HG03565 (cell line): ENCODE results near the gene PPP2R5A.
"Not testable (repeated sequence)": the region's sequence is repeated elsewhere in the genome, so short reads cannot be mapped to it uniquely, and the experiment has no call there.

Source experiments
- ATAC-seq: cut with Tn5 transposase; IDR thresholded peaks from one replicate; pipeline ENCODE4 v1.9.1; 2021; ENCODE audit warnings: mild to moderate bottlenecking, moderate library complexity; ENCODE audit not compliant: unreplicated experiment

Gene PPP2R5A

GRCh38 chr1:212267017-212267416 is 18.2 kb upstream of the PPP2R5A start:
- no peak for ATAC-seq

GRCh38 chr1:212267460-212267859 is 17.8 kb upstream of the PPP2R5A start:
- peak; percentile 69 for ATAC-seq

GRCh38 chr1:212269306-212269705 is 15.9 kb upstream of the PPP2R5A start:
- ATAC-seq, result no peak

GRCh38 chr1:212270564-212270963 is 14.6 kb upstream of the PPP2R5A start:
- ATAC-seq, result no peak

GRCh38 chr1:212271234-212271633 is 14.0 kb upstream of the PPP2R5A start:
- ATAC-seq, result no peak

- ATAC-seq, result no peak
Measured at GRCh38 chr1:212271823-212272485, 13.3 kb upstream of the PPP2R5A start.

- no peak for ATAC-seq
Measured at GRCh38 chr1:212281590-212281989, 3.6 kb upstream of the PPP2R5A start.

- no peak for ATAC-seq
Measured at GRCh38 chr1:212283741-212284140, 1.5 kb upstream of the PPP2R5A start.

GRCh38 chr1:212284332-212284743 is 872 bp upstream of the PPP2R5A start:
- no peak for ATAC-seq

GRCh38 chr1:212285685-212286555 is 710 bp downstream of the PPP2R5A start:
- peak; percentile 11 for ATAC-seq

GRCh38 chr1:212286556-212287131 is 1.4 kb downstream of the PPP2R5A start:
- no peak for ATAC-seq

GRCh38 chr1:212287261-212287895 is 2.2 kb downstream of the PPP2R5A start:
- no peak for ATAC-seq

GRCh38 chr1:212287995-212288394 is 2.8 kb downstream of the PPP2R5A start:
- ATAC-seq, result not testable (repeated sequence)

- ATAC-seq, result no peak
Measured at GRCh38 chr1:212288615-212289014, 3.4 kb downstream of the PPP2R5A start.

GRCh38 chr1:212289262-212290077 is 4.3 kb downstream of the PPP2R5A start:
- ATAC-seq, result no peak

- no peak for ATAC-seq
Measured at GRCh38 chr1:212290608-212291007, 5.4 kb downstream of the PPP2R5A start.

- ATAC-seq, result no peak
Measured at GRCh38 chr1:212291505-212292134, 6.4 kb downstream of the PPP2R5A start.

GRCh38 chr1:212292250-212293105 is 7.3 kb downstream of the PPP2R5A start:
- no peak for ATAC-seq

- no peak for ATAC-seq
Measured at GRCh38 chr1:212293579-212293978, 8.4 kb downstream of the PPP2R5A start.
